DOHH2 (cell line): ENCODE results near the gene BCL2L13.

ENCODE experiments used
- EZH2phosphoT487 ChIP-seq: fragments of 200-600 bp; sonication (generic); IDR thresholded peaks from 2 replicates; pipeline ENCODE4 v1.6.1; 2017; ENCODE audit warnings: borderline replicate concordance, mild to moderate bottlenecking, antibody characterized with exemption, low read length, moderate library complexity, mixed read lengths
- TF ChIP-seq, protein P1 (sequence below): fragments of 200-600 bp; sonication (generic); IDR thresholded peaks from one replicate; pipeline ENCODE4 v1.5.1; 2014; ENCODE audit warnings: antibody characterized with exemption, mild to moderate bottlenecking, low read depth, low read length; ENCODE audit not compliant: poor library complexity, severe bottlenecking

DNA sequence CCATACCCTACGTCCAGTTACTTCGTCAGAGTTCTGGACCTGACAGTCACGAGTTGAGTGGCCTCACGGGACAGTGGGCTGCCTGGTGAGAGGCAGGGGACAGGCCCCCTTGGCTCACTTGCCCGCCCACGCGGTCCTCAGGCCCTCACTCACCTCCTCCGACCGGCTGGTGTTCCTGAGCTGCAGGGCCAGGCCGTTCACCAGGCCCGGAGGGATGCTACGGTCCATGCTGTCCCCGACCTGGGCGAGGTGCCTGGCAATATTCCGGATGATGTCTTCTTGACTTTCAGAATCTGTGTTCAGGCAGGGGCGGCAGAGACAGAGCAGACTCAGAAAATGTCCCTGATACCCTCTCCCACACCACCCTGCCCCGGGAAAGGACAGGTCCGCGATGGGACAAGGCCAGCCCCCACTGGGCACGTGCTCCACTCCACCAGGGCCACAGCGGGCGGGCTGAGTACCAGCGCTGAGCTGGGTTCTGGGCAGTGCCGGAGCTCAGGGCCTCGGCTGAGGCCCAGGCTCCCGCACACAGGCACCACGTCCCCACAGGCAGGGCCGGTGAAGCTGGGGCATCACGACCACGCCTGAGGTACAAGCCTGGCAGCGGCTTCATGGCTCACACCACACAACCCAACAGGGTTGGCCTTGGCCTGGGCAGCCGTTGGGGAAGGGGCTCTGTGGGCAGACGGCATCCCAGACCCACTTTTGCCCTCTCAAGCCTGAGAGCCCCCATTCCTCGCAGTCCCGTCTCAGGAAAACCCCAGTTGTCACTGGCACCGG is 100.8 kb downstream of the BCL2L13 start:
- TF ChIP-seq, protein P1, sequence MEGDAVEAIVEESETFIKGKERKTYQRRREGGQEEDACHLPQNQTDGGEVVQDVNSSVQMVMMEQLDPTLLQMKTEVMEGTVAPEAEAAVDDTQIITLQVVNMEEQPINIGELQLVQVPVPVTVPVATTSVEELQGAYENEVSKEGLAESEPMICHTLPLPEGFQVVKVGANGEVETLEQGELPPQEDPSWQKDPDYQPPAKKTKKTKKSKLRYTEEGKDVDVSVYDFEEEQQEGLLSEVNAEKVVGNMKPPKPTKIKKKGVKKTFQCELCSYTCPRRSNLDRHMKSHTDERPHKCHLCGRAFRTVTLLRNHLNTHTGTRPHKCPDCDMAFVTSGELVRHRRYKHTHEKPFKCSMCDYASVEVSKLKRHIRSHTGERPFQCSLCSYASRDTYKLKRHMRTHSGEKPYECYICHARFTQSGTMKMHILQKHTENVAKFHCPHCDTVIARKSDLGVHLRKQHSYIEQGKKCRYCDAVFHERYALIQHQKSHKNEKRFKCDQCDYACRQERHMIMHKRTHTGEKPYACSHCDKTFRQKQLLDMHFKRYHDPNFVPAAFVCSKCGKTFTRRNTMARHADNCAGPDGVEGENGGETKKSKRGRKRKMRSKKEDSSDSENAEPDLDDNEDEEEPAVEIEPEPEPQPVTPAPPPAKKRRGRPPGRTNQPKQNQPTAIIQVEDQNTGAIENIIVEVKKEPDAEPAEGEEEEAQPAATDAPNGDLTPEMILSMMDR = no peak
- TF ChIP-seq EZH2phosphoT487 = no peak
